Neuronal stem cell (in vitro differentiated cells): ENCODE results near the gene CCDC80.

Source experiments
- DNase-seq: peaks from one replicate; pipeline ENCODE4 v3.0.0-alpha.2; 2013; ENCODE audit warnings: low spot score
- H2AFZ ChIP-seq: one replicate; pipeline ENCODE4 v1.6.1; 2013; ENCODE audit warnings: mild to moderate bottlenecking, low read length, inconsistent platforms
- H2AK5ac ChIP-seq: 2 replicates; pipeline ENCODE4 v1.6.1; 2013; ENCODE audit warnings: low read depth, mild to moderate bottlenecking, inconsistent platforms, low read length, moderate library complexity, mixed read lengths
- H2BK120ac ChIP-seq: 2 replicates; pipeline ENCODE4 v1.6.1; 2013; ENCODE audit warnings: low read depth, mild to moderate bottlenecking, inconsistent platforms, low read length, moderate library complexity, mixed read lengths
- H2BK12ac ChIP-seq: one replicate; pipeline ENCODE4 v1.6.1; 2013; ENCODE audit warnings: low read length, inconsistent platforms
- H2BK15ac ChIP-seq: 2 replicates; pipeline ENCODE4 v1.6.1; 2013; ENCODE audit warnings: mild to moderate bottlenecking, low read length, inconsistent platforms, mixed read lengths
- H2BK5ac ChIP-seq: one replicate; pipeline ENCODE4 v1.6.1; 2013; ENCODE audit warnings: inconsistent platforms, mild to moderate bottlenecking, low read length, moderate library complexity
- H3K14ac ChIP-seq: one replicate; pipeline ENCODE4 v1.6.1; 2013; ENCODE audit warnings: low read length, inconsistent platforms
- H3K18ac ChIP-seq: 2 replicates; pipeline ENCODE4 v1.6.1; 2013; ENCODE audit warnings: low read length, inconsistent platforms
- H3K23ac ChIP-seq: 2 replicates; pipeline ENCODE4 v1.6.1; 2013; ENCODE audit warnings: low read depth, mild to moderate bottlenecking, mixed read lengths, low read length, inconsistent platforms; ENCODE audit not compliant: poor library complexity
- H3K27ac ChIP-seq: replicated peaks from 3 replicates; pipeline ENCODE4 v1.5.1; 2013; ENCODE audit warnings: low read length, inconsistent platforms
- H3K27me3 ChIP-seq, 3 experiments: 2 replicates each; pipeline ENCODE4 v1.6.1; 2013; ENCODE audit warnings: low read length in 3 of 3, mild to moderate bottlenecking in 2 of 3, inconsistent platforms in 1 of 3, low read depth in 1 of 3, mixed read lengths in 1 of 3, moderate library complexity in 1 of 3; ENCODE audit not compliant: control insufficient read depth in 3 of 3, insufficient read depth in 3 of 3
- H3K36me3 ChIP-seq, 2 donors: replicated peaks in 1 of 2; 2 replicates each; pipeline ENCODE4 v1.6.1; 2013; ENCODE audit warnings: low read length in 2 of 2; ENCODE audit not compliant: control insufficient read depth in 2 of 2, insufficient read depth in 2 of 2
- H3K4ac ChIP-seq: 2 replicates; pipeline ENCODE4 v1.6.1; 2013; ENCODE audit warnings: inconsistent platforms, mild to moderate bottlenecking, low read length, moderate library complexity
- H3K4me1 ChIP-seq, 2 donors: 1 replicate in 1 of 2; 2 replicates in 1 of 2; pipeline ENCODE4 v1.6.1; 2013; ENCODE audit warnings: low read length in 2 of 2, low read depth in 1 of 2; ENCODE audit not compliant: control insufficient read depth in 2 of 2, insufficient read depth in 1 of 2
- H3K4me2 ChIP-seq: one replicate; pipeline ENCODE4 v1.6.1; 2013; ENCODE audit warnings: mild to moderate bottlenecking, low read length, inconsistent platforms; ENCODE audit not compliant: insufficient read depth, poor library complexity, severe bottlenecking
- H3K4me3 ChIP-seq, 2 donors: 2 replicates each; pipeline ENCODE4 v1.5.1; 2013; ENCODE audit warnings: low read length in 2 of 2, mild to moderate bottlenecking in 2 of 2, inconsistent platforms in 1 of 2, moderate library complexity in 1 of 2
- H3K79me1 ChIP-seq: one replicate; pipeline ENCODE4 v1.6.1; 2013; ENCODE audit warnings: low read depth, mild to moderate bottlenecking, inconsistent platforms, low read length, moderate library complexity
- H3K9ac ChIP-seq: one replicate; pipeline ENCODE4 v1.6.1; 2013; ENCODE audit warnings: mild to moderate bottlenecking, low read depth, low read length, inconsistent platforms; ENCODE audit not compliant: poor library complexity
- H3K9me3 ChIP-seq, 2 donors: replicated peaks in 1 of 2; 2 replicates each; pipeline versions ENCODE3 to v1.6.1; 2013; ENCODE audit warnings: low read length in 2 of 2, mild to moderate bottlenecking in 2 of 2, inconsistent platforms in 1 of 2, low read depth in 1 of 2, mixed read lengths in 1 of 2, moderate library complexity in 1 of 2; ENCODE audit not compliant: control insufficient read depth in 2 of 2, insufficient read depth in 1 of 2
- H4K8ac ChIP-seq: one replicate; pipeline ENCODE4 v1.6.1; 2013; ENCODE audit warnings: low read depth, mild to moderate bottlenecking, inconsistent platforms, low read length, moderate library complexity
- H4K91ac ChIP-seq: one replicate; pipeline ENCODE4 v1.6.1; 2013; ENCODE audit warnings: low read length, low read depth, mild to moderate bottlenecking, inconsistent platforms; ENCODE audit not compliant: poor library complexity
- WGBS, 2 donors: extraction: QIAGEN DNeasy Blood & Tissue Kit; methylation state at CpG; one replicate each; pipeline ENCODE4 v1.1.7; 2013; ENCODE audit warnings: missing lambda C conversion rate in 2 of 2, mixed read lengths in 1 of 2; ENCODE audit not compliant: insufficient read length in 2 of 2, insufficient replicate concordance in 1 of 2; ENCODE audit errors: extremely low coverage in 2 of 2; 5-methylcytosine and 5-hydroxymethylcytosine counted together

CCDC80 gene

GRCh38 chr3:112555535-112556170 lies 85.3 kb downstream of the CCDC80 start:
- H3K9me3 ChIP-seq: peaks cover 0 to 3% of the 10 kb centered on the region in 2 donors
- H2BK5ac ChIP-seq: no peak overlapping the region
- no peak overlapping the region for H3K23ac ChIP-seq
- no peak overlapping the region for H4K8ac ChIP-seq
- peaks cover 0 to 22% of the 10 kb centered on the region in 2 donors for H3K36me3 ChIP-seq
- H3K4me1 ChIP-seq: peaks cover 0 to 7% of the 10 kb centered on the region in 2 donors
- H3K14ac ChIP-seq: no peak overlapping the region
- no peak overlapping the region for H3K18ac ChIP-seq
- H3K4ac ChIP-seq: no peak overlapping the region
- no peak overlapping the region for H2BK15ac ChIP-seq
- H3K27me3 ChIP-seq: no peaks in the 10 kb centered on the region
- no peak overlapping the region for H2AK5ac ChIP-seq
- no peak overlapping the region for H4K91ac ChIP-seq
- no peak overlapping the region for H2BK12ac ChIP-seq
- H3K4me3 ChIP-seq: no peak overlapping the region
- no peak overlapping the region for H3K4me2 ChIP-seq
- H3K9ac ChIP-seq: no peak overlapping the region
- H2AFZ ChIP-seq: no peak overlapping the region
- DNase-seq: no peak
- H3K79me1 ChIP-seq: no peaks in the 10 kb centered on the region
- no peak overlapping the region for H2BK120ac ChIP-seq
- H3K27ac ChIP-seq: no peak overlapping the region
- no CpG with 5 or more reads among the region's 1 CpG for WGBS, 2 donors

GRCh38 chr3:112550859-112551258 lies 90.1 kb downstream of the CCDC80 start:
- Histone ChIP-seq H4K8ac (no peak overlapping the region), H3K14ac (no peak overlapping the region), H3K18ac (no peak overlapping the region), H3K4me2 (no peak overlapping the region), H3K9ac (no peak overlapping the region), H3K27me3 (no peaks in the 10 kb centered on the region), H2AFZ (no peak overlapping the region), H4K91ac (no peak overlapping the region), H2BK120ac (no peak overlapping the region), H2BK5ac (no peak overlapping the region), H2BK12ac (no peak overlapping the region), H3K27ac (no peak overlapping the region), H3K4me1 (no peaks in the 10 kb centered on the region), H3K4ac (no peak overlapping the region), H2AK5ac (no peak overlapping the region), H3K9me3 (peaks cover 0 to under 1% of the 10 kb centered on the region in 2 donors), H2BK15ac (no peak overlapping the region), H3K4me3 (no peak overlapping the region), H3K79me1 (no peaks in the 10 kb centered on the region), H3K36me3 (peaks cover 0 to 52% of the 10 kb centered on the region in 2 donors), H3K23ac (no peak overlapping the region)
- no peak for DNase-seq
- no CpG with 5 or more reads among the region's 1 CpG for WGBS, 2 donors
